HG03045 (cell line): Measurements from ENCODE around the gene MEN1.

Experiments used
- ATAC-seq: cut with Tn5 transposase; IDR thresholded peaks from one replicate; pipeline ENCODE4 v1.9.1; 2021; ENCODE audit warnings: mild to moderate bottlenecking, moderate library complexity; ENCODE audit not compliant: unreplicated experiment

MEN1 gene

DNA sequence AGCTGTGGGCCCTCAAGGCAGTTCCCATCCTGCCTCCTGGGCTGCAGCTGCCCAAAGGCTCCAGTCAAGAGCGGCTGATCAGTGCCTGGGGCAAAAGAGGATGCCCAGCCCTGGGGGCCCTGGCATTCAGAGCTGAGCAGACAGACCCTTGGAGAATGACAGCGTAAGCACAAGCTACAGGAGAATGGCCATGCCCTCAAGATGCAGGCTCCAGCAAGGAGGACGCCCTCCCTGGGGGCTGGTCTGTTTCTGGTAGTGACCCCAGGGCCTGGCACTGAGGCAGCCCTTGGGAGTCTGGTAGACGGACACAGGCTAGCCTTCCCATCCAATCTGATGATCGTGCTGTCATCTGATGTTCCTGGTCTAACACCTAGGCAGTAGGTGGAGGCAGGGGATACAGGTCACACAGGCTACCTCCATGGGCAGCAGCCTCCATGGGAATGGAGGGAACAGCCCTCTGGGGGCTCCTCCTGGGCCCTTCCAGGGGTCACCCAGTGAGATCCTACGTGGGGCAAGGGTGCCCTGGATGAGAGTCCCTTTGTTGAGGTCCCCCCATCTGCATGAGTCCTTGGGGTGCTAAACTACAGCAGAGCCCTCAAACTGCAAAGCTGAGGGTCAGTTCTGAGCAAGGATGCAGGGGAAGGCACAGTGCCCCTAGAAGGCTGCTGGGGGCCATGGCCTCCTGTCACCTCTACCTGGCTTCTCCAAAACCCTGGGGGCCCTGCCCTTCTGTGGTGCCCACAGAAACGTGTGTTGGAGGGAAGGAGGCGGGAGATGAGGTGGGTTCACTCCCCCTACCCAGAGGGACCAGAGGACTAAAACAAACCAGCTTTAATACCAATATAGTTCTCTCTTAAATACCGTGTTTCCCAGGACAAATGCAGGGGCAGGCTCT, 21.8 kb downstream of the MEN1 start:
- ATAC-seq = no peak

GRCh38 chr11:64787526-64788320, 22.6 kb downstream of the MEN1 start:
- no peak for ATAC-seq

- ATAC-seq = no peak
Measured at GRCh38 chr11:64786308-64786707, 24.0 kb downstream of the MEN1 start.

GRCh38 chr11:64784813-64785581, 25.4 kb downstream of the MEN1 start:
- no peak for ATAC-seq

DNA sequence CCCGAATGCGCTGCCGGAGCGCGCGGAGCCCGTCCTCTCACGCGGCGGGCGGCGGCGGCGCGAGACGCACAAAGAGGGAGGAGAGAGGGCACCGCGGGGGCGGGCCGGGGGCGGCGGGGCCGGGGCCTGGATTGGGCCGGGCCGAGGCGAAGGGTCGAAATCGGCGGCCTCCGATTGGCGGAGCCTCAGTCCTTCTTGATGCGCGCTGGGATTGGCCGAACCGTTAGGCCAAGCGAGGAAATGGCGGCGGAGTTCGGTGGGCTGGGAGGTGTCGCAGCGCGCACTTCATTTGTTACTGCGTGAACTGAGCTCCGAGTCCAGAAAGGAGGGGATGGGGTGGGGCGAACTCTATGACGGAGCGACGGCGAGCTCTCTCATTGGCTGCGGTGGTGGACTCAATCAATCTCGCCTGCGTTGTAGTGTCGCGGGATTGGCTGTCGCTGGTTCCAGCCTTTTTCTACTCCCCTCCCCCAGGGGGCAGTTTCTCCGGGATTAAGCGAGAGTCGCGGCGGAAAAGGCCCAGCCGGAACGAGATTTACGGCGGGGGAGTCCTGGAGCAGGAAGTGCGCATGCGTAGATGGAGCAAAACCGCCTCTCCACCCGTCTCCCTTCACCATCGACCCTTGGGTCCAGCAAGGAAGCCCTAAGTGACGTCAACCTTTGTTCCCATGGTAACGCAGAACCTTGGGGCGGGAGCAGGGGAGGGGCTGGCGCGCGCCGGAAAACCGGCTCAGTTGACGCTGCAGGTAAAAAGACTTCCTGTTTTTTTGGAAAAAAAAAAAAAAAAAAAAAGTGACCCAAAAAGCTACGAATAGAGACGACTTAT, 31.7 kb downstream of the MEN1 start, which contains the start of gene SF1:
SF1 (minus strand) TSS at position 70 of the 826 bp plus-strand sequence. CDS start 150 bp downstream, outside the sequence.
- ATAC-seq = peak; percentile 76

- ATAC-seq = no peak
Measured at GRCh38 chr11:64778223-64778472, 32.2 kb downstream of the MEN1 start.

GRCh38 chr11:64777449-64778222, 32.7 kb downstream of the MEN1 start:
- ATAC-seq = peak; percentile 25

DNA sequence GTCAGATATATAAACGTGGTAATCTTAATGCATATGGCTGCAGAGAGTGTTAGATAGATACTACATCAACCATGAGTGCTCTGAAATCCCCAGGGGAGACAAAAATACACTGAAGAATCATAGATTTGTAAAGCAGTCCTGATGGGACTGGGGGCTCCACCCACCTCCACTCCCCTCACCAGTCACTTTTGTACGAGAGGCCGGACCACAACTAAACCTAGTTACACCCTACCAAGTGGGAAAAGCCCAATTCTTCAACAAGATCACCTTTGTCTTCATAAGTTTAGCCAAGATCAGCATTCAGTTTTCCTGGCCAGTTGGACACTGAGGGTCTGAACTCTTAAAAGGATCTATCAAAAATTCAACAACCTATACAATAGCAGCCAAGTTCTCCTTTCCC, 33.5 kb downstream of the MEN1 start:
- no peak for ATAC-seq

GRCh38 chr11:64776425-64776824, 33.9 kb downstream of the MEN1 start:
- ATAC-seq = no peak

GRCh38 chr11:64774144-64774543, 36.2 kb downstream of the MEN1 start:
- ATAC-seq = no peak

- no peak for ATAC-seq
Measured at GRCh38 chr11:64772303-64773018, 37.9 kb downstream of the MEN1 start.

- ATAC-seq = no peak
Measured at GRCh38 chr11:64771861-64772260, 38.5 kb downstream of the MEN1 start.

- ATAC-seq = no peak
Measured at GRCh38 chr11:64770120-64770519, 40.2 kb downstream of the MEN1 start.

DNA sequence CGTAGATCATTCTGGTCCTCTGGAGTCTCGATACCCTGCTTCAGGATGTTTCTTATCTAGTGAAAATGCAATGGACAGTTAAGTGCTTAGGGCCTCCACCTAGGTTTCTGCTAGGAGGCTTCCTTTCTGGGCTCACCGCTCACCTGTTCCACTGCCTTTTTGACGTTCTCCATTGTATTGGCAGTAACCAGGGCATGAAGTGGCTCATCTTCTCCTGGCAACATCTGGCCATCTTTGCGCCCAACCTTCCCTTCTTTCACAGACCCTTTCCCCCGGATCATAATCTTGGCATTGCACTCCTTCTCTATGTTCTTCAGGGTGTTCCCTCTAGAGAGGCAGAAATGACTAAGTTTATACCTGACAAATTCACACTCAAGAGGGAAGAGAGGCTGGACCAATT, 41.1 kb downstream of the MEN1 start:
- no peak for ATAC-seq

- ATAC-seq = no peak
Measured at GRCh38 chr11:64768300-64768694, 42.1 kb downstream of the MEN1 start.

DNA sequence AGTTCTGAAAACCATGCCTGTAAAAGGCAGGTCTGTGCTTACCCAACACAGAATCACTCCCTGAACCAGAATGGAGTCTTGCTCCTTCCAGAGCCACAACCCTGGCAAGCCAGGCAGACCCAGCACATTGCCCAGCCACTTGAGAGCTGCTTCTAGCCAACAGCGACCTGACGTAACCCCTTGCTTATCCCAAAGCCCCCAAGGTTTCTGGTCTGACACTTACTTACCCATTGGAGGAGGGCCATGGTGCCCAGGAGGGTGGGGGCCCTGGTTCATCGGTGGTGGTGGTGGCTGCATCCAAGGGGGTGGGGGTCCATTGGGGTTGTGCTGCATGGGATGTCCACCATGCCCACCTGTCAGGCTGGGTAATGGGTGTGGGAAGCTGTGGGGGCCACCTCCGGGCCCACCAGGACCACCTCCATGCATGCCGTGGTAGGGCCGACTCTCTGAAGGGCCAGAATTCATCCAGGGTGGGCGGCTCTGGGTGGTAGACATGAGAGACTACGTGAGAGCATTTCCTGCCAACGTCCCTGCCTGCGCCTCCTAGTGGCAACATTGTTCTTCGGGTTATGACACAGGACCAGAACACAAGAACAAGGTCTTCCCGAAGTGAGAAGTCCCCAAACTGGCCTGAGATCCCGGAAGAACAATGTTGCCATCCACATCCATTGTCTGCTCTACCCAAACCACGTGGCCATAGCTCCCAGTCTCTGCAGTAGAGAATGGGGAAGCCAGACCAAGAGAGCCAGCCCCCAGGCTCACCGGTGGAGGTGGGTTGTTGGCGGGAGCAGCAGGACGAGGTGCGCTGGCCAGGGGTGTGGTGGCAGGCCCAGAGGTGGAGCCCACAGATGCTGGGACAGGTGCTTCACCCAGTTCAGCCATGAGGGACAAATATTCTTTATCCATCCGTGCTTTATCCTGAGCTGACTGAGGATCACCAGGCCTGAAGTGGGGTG, 42.7 kb downstream of the MEN1 start:
- no peak for ATAC-seq

- ATAC-seq = no peak
Measured at GRCh38 chr11:64766881-64767280, 43.5 kb downstream of the MEN1 start.
